Endodermal cell (in vitro differentiated cells): ENCODE measurements around the gene SLC2A6. TPM values are rescaled to one million over a fixed set of nuclear protein-coding genes. Genes with fewer than 3 reads are reported as not detected.
A peak's percentile ranks its signal among the peaks of the same experiment; 100 is the strongest.

Source experiments
- DNase-seq: peaks from one replicate; pipeline ENCODE4 v3.0.0-alpha.2; 2017
- H3K27ac ChIP-seq: 2 replicates; pipeline ENCODE4 v1.5.1; 2013; ENCODE audit warnings: mild to moderate bottlenecking, low read depth, low read length, moderate library complexity
- H3K27me3 ChIP-seq: 2 replicates; pipeline ENCODE4 v1.6.1; 2013; ENCODE audit warnings: mild to moderate bottlenecking, low read length, moderate library complexity; ENCODE audit not compliant: insufficient read depth, control insufficient read depth, poor library complexity, severe bottlenecking
- H3K36me3 ChIP-seq: 2 replicates; pipeline ENCODE4 v1.7.0; 2013; ENCODE audit warnings: mild to moderate bottlenecking, low read length, moderate library complexity; ENCODE audit not compliant: control insufficient read depth, insufficient read depth
- H3K4me1 ChIP-seq: one replicate; pipeline ENCODE4 v1.7.0; 2013; ENCODE audit warnings: low read length; ENCODE audit not compliant: control insufficient read depth, insufficient read depth
- H3K4me3 ChIP-seq: 2 replicates; pipeline ENCODE4 v1.5.1; 2013; ENCODE audit warnings: mild to moderate bottlenecking, low read length, moderate library complexity
- H3K9ac ChIP-seq: 2 replicates; pipeline ENCODE4 v1.6.1; 2013; ENCODE audit warnings: mild to moderate bottlenecking, low read length, moderate library complexity; ENCODE audit not compliant: poor library complexity, severe bottlenecking; ENCODE audit errors: extremely low read depth
- H3K9me3 ChIP-seq: 2 replicates; pipeline ENCODE4 v1.6.1; 2013; ENCODE audit warnings: mild to moderate bottlenecking, low read length, moderate library complexity; ENCODE audit not compliant: control insufficient read depth
- H3K27ac Mint-ChIP-seq: 2 replicates; pipeline ENCODE4 v1.8.0; 2020; ENCODE audit warnings: mixed read lengths
- H3K27me3 Mint-ChIP-seq: 2 replicates; pipeline ENCODE4 v1.8.0; 2021; ENCODE audit warnings: mild to moderate bottlenecking, mixed read lengths; ENCODE audit not compliant: insufficient read depth
- H3K36me3 Mint-ChIP-seq: 2 replicates; pipeline ENCODE4 v1.8.0; 2020; ENCODE audit warnings: low read depth, mixed read lengths
- H3K4me1 Mint-ChIP-seq: 2 replicates; pipeline ENCODE4 v1.8.0; 2020; ENCODE audit warnings: mixed read lengths
- H3K4me3 Mint-ChIP-seq: 2 replicates; pipeline ENCODE4 v1.8.0; 2020; ENCODE audit warnings: mild to moderate bottlenecking, moderate library complexity, mixed read lengths
- H3K9me3 Mint-ChIP-seq: 2 replicates; pipeline ENCODE4 v1.8.0; 2020; ENCODE audit warnings: mild to moderate bottlenecking, mixed read lengths
- WGBS, 2 experiments: methylation state at CpG; one replicate each; pipeline versions ENCODE4 v1.1.5 to v1.1.7; 2013; ENCODE audit warnings: missing lambda C conversion rate in 2 of 2, mixed read lengths in 1 of 2; ENCODE audit not compliant: insufficient coverage in 1 of 2, insufficient read length in 1 of 2; 5-methylcytosine and 5-hydroxymethylcytosine counted together
- total RNA-seq, 2 donors: library from RNA; stranded (reverse); fragmentation: NEBNext Ultra II Directional in 1 of 2; extraction: Animal tissue kit (Norgen Biotek cat#: 25700) in 1 of 2; gene quantifications; 2 replicates in 1 of 2; 3 replicates in 1 of 2; pipeline ENCODE4 v1.2.1, GENCODE V29; 2021
- TF ChIP-seq, protein P1 (sequence below): fragments of 200-600 bp; sonication (generic); conservative IDR thresholded peaks from 2 replicates; pipeline ENCODE4 v1.5.0; 2021; ENCODE audit warnings: antibody characterized with exemption, mild to moderate bottlenecking

The SLC2A6 gene
- total RNA-seq, 2 donors from 2014 or later, result 11.6 to 17.7 TPM

DNA sequence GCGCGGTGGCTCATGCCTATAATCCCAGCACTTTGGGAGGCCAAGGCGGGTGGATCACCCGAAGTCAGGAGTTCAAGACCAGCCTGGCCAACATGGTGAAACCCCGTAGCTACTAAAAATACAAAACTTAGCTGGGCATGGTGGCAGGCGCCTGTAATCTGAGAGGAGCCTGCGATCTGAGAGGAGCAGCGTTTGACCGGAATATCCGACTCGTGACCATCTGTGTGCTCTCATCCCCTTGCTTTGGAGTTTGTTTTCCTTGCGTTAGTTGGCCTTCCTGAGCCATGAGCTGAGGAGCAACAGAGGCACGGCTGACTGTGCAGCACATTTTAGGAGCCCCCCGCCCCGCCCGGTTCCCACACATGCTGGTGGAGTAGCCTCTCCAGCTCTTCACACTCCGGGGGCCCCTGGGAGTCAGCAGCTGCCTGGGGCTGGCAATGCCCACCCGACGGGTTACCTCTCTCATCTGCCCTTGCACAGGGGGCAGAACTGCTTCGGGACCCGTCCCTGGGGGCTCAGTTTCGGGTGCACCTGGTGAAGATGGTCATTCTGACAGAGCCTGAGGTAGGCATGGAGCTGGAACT lies 53.8 kb downstream of the SLC2A6 start:
- Histone ChIP-seq H3K4me3 (no peak overlapping the region), H3K9me3 (peaks cover 10% of the 10 kb centered on the region), H3K4me1 (no peaks in the 10 kb centered on the region), H3K36me3 (no peaks in the 10 kb centered on the region), H3K9ac (no peak overlapping the region), H3K27me3 (no peaks in the 10 kb centered on the region), H3K27ac (no peak overlapping the region)
- Mint-ChIP-seq H3K9me3 (peaks cover 5% of the 10 kb centered on the region), H3K4me3 (no peak overlapping the region), H3K36me3 (peaks cover 3% of the 10 kb centered on the region), H3K4me1 (peaks cover 8% of the 10 kb centered on the region), H3K27ac (no peak overlapping the region), H3K27me3 (peaks cover 4% of the 10 kb centered on the region)
- TF ChIP-seq, protein P1, sequence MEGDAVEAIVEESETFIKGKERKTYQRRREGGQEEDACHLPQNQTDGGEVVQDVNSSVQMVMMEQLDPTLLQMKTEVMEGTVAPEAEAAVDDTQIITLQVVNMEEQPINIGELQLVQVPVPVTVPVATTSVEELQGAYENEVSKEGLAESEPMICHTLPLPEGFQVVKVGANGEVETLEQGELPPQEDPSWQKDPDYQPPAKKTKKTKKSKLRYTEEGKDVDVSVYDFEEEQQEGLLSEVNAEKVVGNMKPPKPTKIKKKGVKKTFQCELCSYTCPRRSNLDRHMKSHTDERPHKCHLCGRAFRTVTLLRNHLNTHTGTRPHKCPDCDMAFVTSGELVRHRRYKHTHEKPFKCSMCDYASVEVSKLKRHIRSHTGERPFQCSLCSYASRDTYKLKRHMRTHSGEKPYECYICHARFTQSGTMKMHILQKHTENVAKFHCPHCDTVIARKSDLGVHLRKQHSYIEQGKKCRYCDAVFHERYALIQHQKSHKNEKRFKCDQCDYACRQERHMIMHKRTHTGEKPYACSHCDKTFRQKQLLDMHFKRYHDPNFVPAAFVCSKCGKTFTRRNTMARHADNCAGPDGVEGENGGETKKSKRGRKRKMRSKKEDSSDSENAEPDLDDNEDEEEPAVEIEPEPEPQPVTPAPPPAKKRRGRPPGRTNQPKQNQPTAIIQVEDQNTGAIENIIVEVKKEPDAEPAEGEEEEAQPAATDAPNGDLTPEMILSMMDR, result no peak
- DNase-seq, result peak; percentile 23
- 92 to 94% methylated on average over 17 to 22 of the region's 22 CpGs for WGBS, 2 experiments

DNA sequence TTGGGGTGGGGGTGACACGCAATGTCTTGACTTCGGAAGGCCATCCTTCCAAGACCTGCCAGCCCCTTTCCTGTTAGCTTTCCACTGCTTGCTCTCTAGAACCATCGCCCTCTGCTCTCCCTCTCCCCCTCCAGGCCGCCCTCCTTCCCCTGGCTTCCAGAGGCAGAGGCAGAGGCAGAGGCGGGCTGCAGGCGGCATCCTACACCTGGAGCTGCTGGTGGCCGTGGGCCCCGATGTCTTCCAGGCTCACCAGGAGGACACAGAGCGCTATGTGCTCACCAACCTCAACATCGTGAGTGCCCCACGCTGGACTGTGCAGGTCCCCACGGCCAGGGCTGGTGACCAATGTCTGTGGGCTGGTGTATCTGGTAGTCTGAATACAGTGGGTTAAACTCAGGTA lies 54.7 kb downstream of the SLC2A6 start:
- Histone ChIP-seq H3K4me3 (no peak overlapping the region), H3K27ac (no peak overlapping the region), H3K36me3 (no peaks in the 10 kb centered on the region), H3K9ac (no peak overlapping the region), H3K4me1 (no peaks in the 10 kb centered on the region), H3K27me3 (no peaks in the 10 kb centered on the region), H3K9me3 (peaks cover 13% of the 10 kb centered on the region)
- TF ChIP-seq, protein P1, result no peak
- peaks cover 3% of the 10 kb centered on the region for H3K36me3 Mint-ChIP-seq
- peaks cover 8% of the 10 kb centered on the region for H3K9me3 Mint-ChIP-seq
- H3K27ac Mint-ChIP-seq, result no peak overlapping the region
- no peak overlapping the region for H3K4me3 Mint-ChIP-seq
- H3K4me1 Mint-ChIP-seq, result peaks cover 8% of the 10 kb centered on the region
- H3K27me3 Mint-ChIP-seq, result peaks cover 2% of the 10 kb centered on the region
- DNase-seq, result peak; percentile 35
- WGBS, 2 experiments, result 93 to 96% methylated on average over 5 to 12 of the region's 12 CpGs

- Histone ChIP-seq H3K9ac (no peak overlapping the region), H3K9me3 (peaks cover 19% of the 10 kb centered on the region), H3K36me3 (no peaks in the 10 kb centered on the region), H3K4me1 (no peaks in the 10 kb centered on the region), H3K27me3 (no peaks in the 10 kb centered on the region), H3K27ac (no peak overlapping the region), H3K4me3 (no peak overlapping the region)
- DNase-seq, result no peak
- Mint-ChIP-seq H3K36me3 (peaks cover 5% of the 10 kb centered on the region), H3K4me3 (no peak overlapping the region), H3K4me1 (peaks cover 8% of the 10 kb centered on the region), H3K9me3 (peaks cover 18% of the 10 kb centered on the region), H3K27me3 (peaks cover 2% of the 10 kb centered on the region), H3K27ac (no peak overlapping the region)
- TF ChIP-seq, protein P1, result no peak
- 87 to 100% methylated on average over 2 to 3 of the region's 3 CpGs for WGBS, 2 experiments
Measured at GRCh38 chr9:133423216-133423615, 55.7 kb downstream of the SLC2A6 start.
